H9 (cell line): ENCODE results near the gene SLC39A8. TPM values are rescaled to one million over a fixed set of nuclear protein-coding genes. Genes with fewer than 3 reads are reported as not detected.

Source experiments
- DNase-seq: peaks from one replicate; pipeline ENCODE4 v3.0.0-alpha.2; 2017
- H2AFZ ChIP-seq: one replicate; pipeline ENCODE4 v1.6.1; 2013; ENCODE audit warnings: mild to moderate bottlenecking, low read length, control low read depth, moderate library complexity
- H2AK5ac ChIP-seq: 2 replicates; pipeline ENCODE4 v1.6.1; 2013; ENCODE audit warnings: low read length, control low read depth, mixed read lengths; ENCODE audit not compliant: insufficient read length
- H2BK120ac ChIP-seq: one replicate; pipeline ENCODE4 v1.6.1; 2013; ENCODE audit warnings: low read depth, mild to moderate bottlenecking, low read length, control low read depth, inconsistent platforms; ENCODE audit not compliant: poor library complexity, severe bottlenecking
- H2BK12ac ChIP-seq: 2 replicates; pipeline ENCODE4 v1.6.1; 2013; ENCODE audit warnings: low read length, control low read depth, mixed read lengths, low read depth; ENCODE audit not compliant: insufficient read length
- H2BK15ac ChIP-seq: 2 replicates; pipeline ENCODE4 v1.6.1; 2013; ENCODE audit warnings: low read depth, low read length, control low read depth
- H2BK20ac ChIP-seq: one replicate; pipeline ENCODE4 v1.6.1; 2013; ENCODE audit warnings: low read depth, mild to moderate bottlenecking, low read length, control low read depth, inconsistent platforms; ENCODE audit not compliant: poor library complexity, severe bottlenecking
- H2BK5ac ChIP-seq: 2 replicates; pipeline ENCODE4 v1.6.1; 2013; ENCODE audit warnings: low read length, control low read depth, mixed read lengths; ENCODE audit not compliant: insufficient read length
- H3K14ac ChIP-seq: 2 replicates; pipeline ENCODE4 v1.6.1; 2013; ENCODE audit warnings: low read length, control low read depth; ENCODE audit not compliant: insufficient read depth
- H3K18ac ChIP-seq: 2 replicates; pipeline ENCODE4 v1.6.1; 2013; ENCODE audit warnings: low read depth, mild to moderate bottlenecking, mixed read lengths, low read length, control low read depth; ENCODE audit not compliant: insufficient read length
- H3K23ac ChIP-seq: 2 replicates; pipeline ENCODE4 v1.6.1; 2013; ENCODE audit warnings: low read length, control low read depth, mixed read lengths, low read depth; ENCODE audit not compliant: insufficient read length
- H3K23me2 ChIP-seq: 2 replicates; pipeline ENCODE4 v1.6.1; 2013; ENCODE audit warnings: low read depth, mild to moderate bottlenecking, mixed read lengths, low read length, control low read depth; ENCODE audit not compliant: insufficient read length, poor library complexity, severe bottlenecking
- H3K27ac ChIP-seq: 2 replicates; pipeline ENCODE4 v1.5.1; 2013; ENCODE audit warnings: low read length, control low read depth, mixed read lengths, low read depth; ENCODE audit not compliant: insufficient read length
- H3K27me3 ChIP-seq: 2 replicates; pipeline ENCODE4 v1.6.1; 2013; ENCODE audit warnings: low read length, control low read depth, inconsistent platforms; ENCODE audit not compliant: insufficient read depth
- H3K4ac ChIP-seq: 2 replicates; pipeline ENCODE4 v1.6.1; 2013; ENCODE audit warnings: low read depth, mild to moderate bottlenecking, control low read depth, inconsistent platforms, low read length, moderate library complexity
- H3K4me1 ChIP-seq: 2 replicates; pipeline ENCODE4 v1.6.1; 2013; ENCODE audit warnings: low read length, control low read depth, inconsistent platforms; ENCODE audit not compliant: insufficient read depth
- H3K4me2 ChIP-seq: 2 replicates; pipeline ENCODE4 v1.6.1; 2013; ENCODE audit warnings: low read length, control low read depth, mixed read lengths; ENCODE audit not compliant: insufficient read length, insufficient read depth
- H3K56ac ChIP-seq: 2 replicates; pipeline ENCODE4 v1.6.1; 2013; ENCODE audit warnings: low read depth, mild to moderate bottlenecking, mixed read lengths, low read length, control low read depth; ENCODE audit not compliant: insufficient read length
- H3K79me1 ChIP-seq: 2 replicates; pipeline ENCODE4 v1.6.1; 2013; ENCODE audit warnings: low read depth, mild to moderate bottlenecking, moderate library complexity, low read length, control low read depth, inconsistent platforms; ENCODE audit not compliant: insufficient read depth, poor library complexity, severe bottlenecking
- H3K79me2 ChIP-seq: 2 replicates; pipeline ENCODE4 v1.6.1; 2013; ENCODE audit warnings: low read length, control low read depth, inconsistent platforms; ENCODE audit not compliant: insufficient read depth
- H3K9ac ChIP-seq: 2 replicates; pipeline ENCODE4 v1.6.1; 2013; ENCODE audit warnings: low read length, control low read depth, mixed read lengths; ENCODE audit not compliant: insufficient read length; ENCODE audit errors: extremely low read depth
- H3K9me3 ChIP-seq: one replicate; pipeline ENCODE4 v1.6.1; 2013; ENCODE audit warnings: low read depth, low read length, inconsistent platforms; ENCODE audit not compliant: control insufficient read depth
- H3T11ph ChIP-seq: one replicate; pipeline ENCODE4 v1.6.1; 2013; ENCODE audit warnings: mild to moderate bottlenecking, low read length, control low read depth, inconsistent platforms
- H4K20me1 ChIP-seq: one replicate; pipeline ENCODE4 v1.6.1; 2013; ENCODE audit not compliant: control insufficient read depth, insufficient read length, insufficient read depth
- H4K5ac ChIP-seq: 2 replicates; pipeline ENCODE4 v1.6.1; 2013; ENCODE audit warnings: low read depth, mild to moderate bottlenecking, mixed read lengths, low read length, control low read depth; ENCODE audit not compliant: insufficient read length
- H4K8ac ChIP-seq: replicated peaks from 2 replicates; pipeline ENCODE4 v1.6.1; 2013; ENCODE audit warnings: low read length, control low read depth, mixed read lengths, low read depth; ENCODE audit not compliant: insufficient read length
- H4K91ac ChIP-seq: 2 replicates; pipeline ENCODE4 v1.6.1; 2013; ENCODE audit warnings: low read depth, mild to moderate bottlenecking, moderate library complexity, mixed read lengths, low read length, control low read depth; ENCODE audit not compliant: insufficient read length
- H3K27ac Mint-ChIP-seq, 3 experiments: 2 replicates in 2 of 3; 3 replicates in 1 of 3; pipeline ENCODE4 v1.8.0; 2020 to 2021; ENCODE audit warnings: mixed read lengths in 3 of 3, mild to moderate bottlenecking in 1 of 3, moderate library complexity in 1 of 3
- H3K27me3 Mint-ChIP-seq: 2 replicates; pipeline ENCODE4 v1.8.0; 2021; ENCODE audit warnings: low read depth, mild to moderate bottlenecking, moderate library complexity, mixed read lengths
- H3K36me3 Mint-ChIP-seq, 3 experiments: 2 replicates in 2 of 3; 3 replicates in 1 of 3; pipeline ENCODE4 v1.8.0; 2020 to 2021; ENCODE audit warnings: low read depth in 3 of 3, mixed read lengths in 3 of 3; ENCODE audit not compliant: insufficient read depth in 1 of 3
- H3K4me1 Mint-ChIP-seq, 2 experiments: 2 replicates each; pipeline ENCODE4 v1.8.0; 2020; ENCODE audit warnings: mixed read lengths in 2 of 2
- H3K4me3 Mint-ChIP-seq, 2 experiments: 2 replicates in 1 of 2; 3 replicates in 1 of 2; pipeline ENCODE4 v1.8.0; 2020 to 2021; ENCODE audit warnings: mild to moderate bottlenecking in 2 of 2, mixed read lengths in 2 of 2, moderate library complexity in 1 of 2
- H3K9me3 Mint-ChIP-seq, 2 experiments: 2 replicates in 1 of 2; 3 replicates in 1 of 2; pipeline ENCODE4 v1.8.0; 2020; ENCODE audit warnings: mild to moderate bottlenecking in 2 of 2, mixed read lengths in 2 of 2, moderate library complexity in 1 of 2
- CTCF ChIP-seq: fragments of 200-600 bp; sonication (generic); conservative IDR thresholded peaks from 3 replicates; pipeline ENCODE4 v1.8.0; 2021; ENCODE audit warnings: antibody characterized with exemption, mild to moderate bottlenecking
- total RNA-seq: library from RNA; stranded (reverse); gene quantifications from 2 replicates; pipeline ENCODE4 v1.2.1, GENCODE V29; 2021

The SLC39A8 gene
- total RNA-seq, 1 experiment from 2014 or later = 11.0 TPM

- DNase-seq = no peak
- H2AK5ac ChIP-seq = no peak overlapping the region
These were observed 76.9 kb downstream of the SLC39A8 start for GRCh38 chr4:102268355-102268754.

More at GRCh38 chr4:102268355-102268754, 76.9 kb downstream of the SLC39A8 start:
- Histone ChIP-seq H4K20me1 (no peaks in the 10 kb centered on the region), H3K79me1 (no peaks in the 10 kb centered on the region), H3K23ac (no peak overlapping the region), H3K27me3 (no peaks in the 10 kb centered on the region), H3K14ac (no peak overlapping the region), H2BK5ac (no peak overlapping the region), H2BK20ac (no peak overlapping the region), H2BK15ac (no peak overlapping the region), H3K4ac (no peak overlapping the region), H4K91ac (no peak overlapping the region), H2BK120ac (no peak overlapping the region), H2AFZ (no peak overlapping the region), H3K9ac (no peak overlapping the region), H3K18ac (no peak overlapping the region), H3K27ac (no peak overlapping the region), H4K8ac (no peak overlapping the region), H2BK12ac (no peak overlapping the region), H4K5ac (no peak overlapping the region), H3K23me2 (no peaks in the 10 kb centered on the region), H3T11ph (no peak overlapping the region), H3K4me2 (no peak overlapping the region), H3K56ac (no peak overlapping the region), H3K79me2 (no peaks in the 10 kb centered on the region), H3K9me3 (no peaks in the 10 kb centered on the region), H3K4me1 (no peaks in the 10 kb centered on the region)
- Mint-ChIP-seq H3K27ac (no peak overlapping the region), H3K9me3 (no peaks in the 10 kb centered on the region), H3K4me1 (peaks cover 4 to 11% of the 10 kb centered on the region in 2 experiments; a peak in 3 of 4 replicates), H3K4me3 (no peak overlapping the region), H3K27me3 (no peaks in the 10 kb centered on the region), H3K36me3 (no peaks in the 10 kb centered on the region)
- no peak for TF ChIP-seq CTCF
